WTC11 (cell line): Measurements from ENCODE around the gene EGF.

Source experiments
- E2F5 ChIP-seq: sonication (generic); formaldehyde crosslinking; IDR thresholded peaks from 2 replicates; pipeline ENCODE4 v1.8.1; 2022; ENCODE audit warnings: mild to moderate bottlenecking, moderate library complexity, missing genetic modification reagents
- NFYB ChIP-seq: sonication (generic); formaldehyde crosslinking; conservative IDR thresholded peaks from 2 replicates; pipeline ENCODE4 v1.8.0; 2022; ENCODE audit warnings: low read depth, missing genetic modification reagents
- SMAD4 ChIP-seq: sonication (generic); formaldehyde crosslinking; IDR thresholded peaks from 2 replicates; pipeline ENCODE4 v1.8.0; 2022; ENCODE audit warnings: mild to moderate bottlenecking, missing genetic modification reagents
- ZBTB21 ChIP-seq: sonication (generic); formaldehyde crosslinking; IDR thresholded peaks from 2 replicates; pipeline ENCODE4 v1.8.1; 2023; ENCODE audit warnings: mild to moderate bottlenecking, missing genetic modification reagents, borderline replicate concordance
- ZNF232 ChIP-seq: sonication (generic); formaldehyde crosslinking; IDR thresholded peaks from 2 replicates; pipeline ENCODE4 v1.8.0; 2022; ENCODE audit warnings: mild to moderate bottlenecking, missing genetic modification reagents
- ZNF317 ChIP-seq: sonication (generic); formaldehyde crosslinking; IDR thresholded peaks from 2 replicates; pipeline ENCODE4 v1.8.1; 2023; ENCODE audit warnings: low read depth, mild to moderate bottlenecking, moderate library complexity, missing genetic modification reagents, borderline replicate concordance
- TF ChIP-seq, protein P1 (sequence below): sonication (generic); formaldehyde crosslinking; IDR thresholded peaks from 2 replicates; pipeline ENCODE4 v1.8.1; 2022; ENCODE audit warnings: missing genetic modification reagents, borderline replicate concordance
- TF ChIP-seq, protein P2 (sequence below): fragments of 200-600 bp; IDR thresholded peaks from 2 replicates; pipeline ENCODE4 v1.8.0; 2022; ENCODE audit warnings: antibody characterized with exemption

DNA sequence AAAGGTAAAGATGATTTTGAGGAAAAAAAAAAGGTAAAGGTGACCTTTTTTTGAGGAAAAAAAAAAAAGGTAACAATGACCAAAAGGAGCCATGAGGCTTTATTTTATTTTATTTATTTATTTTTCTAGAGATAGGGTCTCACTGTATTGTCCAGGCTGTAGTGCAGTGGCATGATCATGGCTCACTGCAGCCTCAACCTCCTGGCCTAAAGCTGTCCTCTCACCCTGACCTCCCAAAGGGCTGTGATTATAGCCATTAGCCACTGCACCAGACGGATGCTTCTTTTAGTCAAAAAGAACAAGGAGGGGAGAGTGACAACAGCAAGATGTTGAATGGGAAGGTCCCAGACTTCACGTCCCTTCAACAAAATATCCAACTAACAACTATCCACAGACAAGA lies 34.3 kb upstream of the EGF start:
- TF ChIP-seq ZNF232 (CRISPR knock-in tag) (no peak), NFYB (CRISPR knock-in tag) (no peak), ZBTB21 (no peak), SMAD4 (no peak), E2F5 (CRISPR knock-in tag) (no peak), ZNF317 (CRISPR knock-in tag) (no peak)
- TF ChIP-seq, protein P1, sequence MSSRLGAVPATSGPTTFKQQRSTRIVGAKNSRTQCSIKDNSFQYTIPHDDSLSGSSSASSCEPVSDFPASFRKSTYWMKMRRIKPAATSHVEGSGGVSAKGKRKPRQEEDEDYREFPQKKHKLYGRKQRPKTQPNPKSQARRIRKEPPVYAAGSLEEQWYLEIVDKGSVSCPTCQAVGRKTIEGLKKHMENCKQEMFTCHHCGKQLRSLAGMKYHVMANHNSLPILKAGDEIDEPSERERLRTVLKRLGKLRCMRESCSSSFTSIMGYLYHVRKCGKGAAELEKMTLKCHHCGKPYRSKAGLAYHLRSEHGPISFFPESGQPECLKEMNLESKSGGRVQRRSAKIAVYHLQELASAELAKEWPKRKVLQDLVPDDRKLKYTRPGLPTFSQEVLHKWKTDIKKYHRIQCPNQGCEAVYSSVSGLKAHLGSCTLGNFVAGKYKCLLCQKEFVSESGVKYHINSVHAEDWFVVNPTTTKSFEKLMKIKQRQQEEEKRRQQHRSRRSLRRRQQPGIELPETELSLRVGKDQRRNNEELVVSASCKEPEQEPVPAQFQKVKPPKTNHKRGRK (CRISPR knock-in tag) = no peak
- TF ChIP-seq, protein P2, sequence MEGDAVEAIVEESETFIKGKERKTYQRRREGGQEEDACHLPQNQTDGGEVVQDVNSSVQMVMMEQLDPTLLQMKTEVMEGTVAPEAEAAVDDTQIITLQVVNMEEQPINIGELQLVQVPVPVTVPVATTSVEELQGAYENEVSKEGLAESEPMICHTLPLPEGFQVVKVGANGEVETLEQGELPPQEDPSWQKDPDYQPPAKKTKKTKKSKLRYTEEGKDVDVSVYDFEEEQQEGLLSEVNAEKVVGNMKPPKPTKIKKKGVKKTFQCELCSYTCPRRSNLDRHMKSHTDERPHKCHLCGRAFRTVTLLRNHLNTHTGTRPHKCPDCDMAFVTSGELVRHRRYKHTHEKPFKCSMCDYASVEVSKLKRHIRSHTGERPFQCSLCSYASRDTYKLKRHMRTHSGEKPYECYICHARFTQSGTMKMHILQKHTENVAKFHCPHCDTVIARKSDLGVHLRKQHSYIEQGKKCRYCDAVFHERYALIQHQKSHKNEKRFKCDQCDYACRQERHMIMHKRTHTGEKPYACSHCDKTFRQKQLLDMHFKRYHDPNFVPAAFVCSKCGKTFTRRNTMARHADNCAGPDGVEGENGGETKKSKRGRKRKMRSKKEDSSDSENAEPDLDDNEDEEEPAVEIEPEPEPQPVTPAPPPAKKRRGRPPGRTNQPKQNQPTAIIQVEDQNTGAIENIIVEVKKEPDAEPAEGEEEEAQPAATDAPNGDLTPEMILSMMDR = no peak
